Activated CD8-positive, alpha-beta memory T cell treated with anti-CD3 and anti-CD28 coated beads for 48 hours (primary cell): ENCODE results near the gene MVP.

ENCODE experiments used
- DNase-seq, 3 experiments: peaks; one replicate each; pipeline ENCODE4 v3.0.0-alpha.2; 2020; ENCODE audit warnings: low read depth in 2 of 3, low spot score in 2 of 3

The MVP gene

GRCh38 chr16:29804455-29805231 lies 15.6 kb upstream of the MVP start:
- DNase-seq = no peak

GRCh38 chr16:29805232-29806098 lies 14.8 kb upstream of the MVP start:
- DNase-seq = peak; percentile 94 to 96 (median 96)

GRCh38 chr16:29806099-29806579 lies 14.1 kb upstream of the MVP start, which contains the start of gene MAZ:
Gene MAZ (plus strand): TSS chr16:29806529. CDS start chr16:29806702, 173 bp downstream.
- no peak for DNase-seq

GRCh38 chr16:29806641-29807425 lies 13.4 kb upstream of the MVP start:
- no peak for DNase-seq

- DNase-seq = peak; percentile 77 to 82 (median 80)
Observed at GRCh38 chr16:29807426-29808218, 12.6 kb upstream of the MVP start.

GRCh38 chr16:29808219-29808900 lies 11.9 kb upstream of the MVP start:
- DNase-seq = no peak

GRCh38 chr16:29809031-29809747 lies 11.1 kb upstream of the MVP start:
- DNase-seq = no peak

GRCh38 chr16:29809850-29810698 lies 10.2 kb upstream of the MVP start:
- DNase-seq = no peak

- no peak for DNase-seq
Observed at GRCh38 chr16:29810699-29811169, 9.5 kb upstream of the MVP start.

- peak in 1 of 3 experiments; percentile 77 for DNase-seq
Observed at GRCh38 chr16:29811170-29811895, 8.9 kb upstream of the MVP start.

- no peak for DNase-seq
Observed at GRCh38 chr16:29811896-29812665, 8.2 kb upstream of the MVP start, which contains the start of gene PRRT2. Gene PRRT2 (plus strand): TSS chr16:29812193. CDS start chr16:29813055, 862 bp downstream.

- DNase-seq = no peak
Observed at GRCh38 chr16:29812754-29813643, 7.3 kb upstream of the MVP start.

GRCh38 chr16:29813644-29814562 lies 6.4 kb upstream of the MVP start:
- DNase-seq = no peak

GRCh38 chr16:29814592-29814991 lies 5.7 kb upstream of the MVP start:
- no peak for DNase-seq
